GM18873 (cell line): ENCODE measurements around the gene TMEM170A.
"Not testable (repeated sequence)": the region's sequence is repeated elsewhere in the genome, so short reads cannot be mapped to it uniquely, and the experiment has no call there.

Experiments
- ATAC-seq: cut with Tn5 transposase; IDR thresholded peaks from one replicate; pipeline ENCODE4 v1.9.1; 2021; ENCODE audit warnings: mild to moderate bottlenecking, moderate library complexity, moderate number of reproducible peaks; ENCODE audit not compliant: unreplicated experiment, low FRiP score

TMEM170A gene, protein sequence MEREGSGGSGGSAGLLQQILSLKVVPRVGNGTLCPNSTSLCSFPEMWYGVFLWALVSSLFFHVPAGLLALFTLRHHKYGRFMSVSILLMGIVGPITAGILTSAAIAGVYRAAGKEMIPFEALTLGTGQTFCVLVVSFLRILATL

DNA sequence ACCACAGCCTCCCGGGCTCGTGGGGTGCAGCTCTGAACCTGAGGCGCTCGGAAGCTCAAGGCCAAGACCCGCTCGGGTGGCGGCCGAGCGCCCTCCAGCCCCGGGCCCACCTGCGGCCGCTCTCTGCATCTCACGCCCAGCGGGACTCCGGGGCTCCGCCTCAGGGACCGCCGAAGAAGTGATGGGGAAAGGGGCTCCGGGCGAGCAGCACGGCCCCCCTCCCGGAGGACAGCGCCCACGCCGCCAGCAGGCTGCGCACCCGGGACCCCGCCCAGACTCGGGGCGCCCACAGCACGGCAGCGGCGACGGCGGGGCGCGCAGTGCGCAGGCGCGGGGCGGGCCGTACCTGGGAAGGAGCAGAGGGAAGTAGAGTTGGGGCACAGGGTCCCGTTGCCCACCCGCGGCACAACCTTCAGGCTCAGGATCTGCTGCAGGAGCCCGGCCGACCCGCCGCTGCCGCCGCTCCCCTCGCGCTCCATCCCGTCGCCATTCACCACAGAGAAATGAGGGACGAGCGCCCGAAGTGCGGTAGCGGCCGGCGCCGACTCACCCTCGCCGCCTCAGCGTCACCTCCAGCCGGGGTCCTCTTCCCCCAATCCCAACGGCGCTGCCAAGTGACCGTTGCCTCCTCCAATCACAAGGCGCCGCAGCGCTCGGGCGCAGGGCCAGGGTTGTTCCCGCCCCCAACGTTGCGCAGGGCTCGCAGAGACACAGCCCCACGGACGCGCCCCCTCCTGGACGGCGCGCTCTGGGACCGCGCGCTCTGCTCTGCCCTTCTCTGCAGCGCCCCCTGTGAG, at the start of gene TMEM170A:
Gene TMEM170A, minus strand, starts transcription at position 568 of the 797 bp plus-strand sequence. Its CDS starts 89 bp downstream, at position 479.
- ATAC-seq: peak; percentile 94

- no peak for ATAC-seq
Observed at GRCh38 chr16:75506574-75506973, 42.1 kb upstream of the TMEM170A start.

- ATAC-seq: no peak
Observed at GRCh38 chr16:75506107-75506506, 41.6 kb upstream of the TMEM170A start.

DNA sequence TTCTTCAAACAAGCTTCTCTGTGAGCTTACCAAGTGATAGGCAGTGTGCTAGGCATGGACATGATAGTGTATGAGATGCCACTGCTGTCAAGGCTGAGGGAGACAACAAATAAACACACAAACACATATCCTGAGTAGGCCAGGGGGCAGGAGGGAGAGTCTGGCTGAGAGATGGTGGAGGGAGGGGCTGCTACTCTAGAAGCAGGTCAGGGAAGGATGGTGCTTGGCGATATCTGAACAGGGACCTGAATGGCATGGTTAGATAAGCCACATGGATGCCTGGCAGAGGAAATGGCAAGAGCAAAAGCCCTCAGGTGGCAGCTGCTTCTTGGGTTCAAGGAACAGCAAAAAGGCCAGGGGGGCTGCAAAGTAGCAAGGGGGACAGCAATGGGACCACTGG, 39.3 kb upstream of the TMEM170A start:
- ATAC-seq: no peak

GRCh38 chr16:75502916-75503605, 38.6 kb upstream of the TMEM170A start:
- ATAC-seq: no peak

GRCh38 chr16:75501820-75502219, 37.3 kb upstream of the TMEM170A start:
- not testable (repeated sequence) for ATAC-seq

- ATAC-seq: no peak
Observed at GRCh38 chr16:75501359-75501758, 36.9 kb upstream of the TMEM170A start.

DNA sequence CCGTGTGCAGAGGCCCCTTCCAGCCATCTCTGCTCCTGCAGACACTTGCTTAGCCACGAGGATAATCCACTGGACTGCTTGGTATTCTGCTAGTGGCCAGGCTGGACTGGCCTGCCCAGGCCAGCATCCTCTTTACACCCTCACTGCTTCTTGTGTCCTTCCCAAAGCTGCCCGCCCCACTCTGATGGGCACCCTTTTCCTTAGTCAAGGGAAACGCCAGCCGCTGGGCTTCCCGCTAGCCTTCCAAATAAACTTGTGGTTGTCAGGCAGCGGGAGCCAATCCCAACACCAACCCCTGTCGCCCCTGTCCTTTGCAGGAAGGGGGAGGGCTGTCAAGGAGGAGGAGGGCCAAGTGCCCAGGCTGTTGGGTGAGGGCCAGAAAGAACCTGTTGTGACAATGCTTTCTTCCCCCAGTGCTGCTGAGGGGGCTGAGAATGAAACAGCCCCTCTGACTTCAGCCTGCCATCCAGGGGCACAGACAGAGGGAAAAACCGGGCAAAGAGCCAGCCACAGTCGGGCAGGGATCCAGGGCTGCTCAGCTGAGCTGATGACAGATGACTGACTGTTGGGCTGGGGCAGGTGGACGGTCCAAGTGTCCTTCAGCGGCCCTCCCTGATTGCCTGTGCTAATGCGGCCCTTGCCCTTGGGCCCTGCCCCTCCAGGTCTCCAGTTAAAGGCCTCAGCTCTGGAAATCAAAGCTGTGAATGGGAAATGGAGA, 34.3 kb upstream of the TMEM170A start:
- not testable (repeated sequence) for ATAC-seq

DNA sequence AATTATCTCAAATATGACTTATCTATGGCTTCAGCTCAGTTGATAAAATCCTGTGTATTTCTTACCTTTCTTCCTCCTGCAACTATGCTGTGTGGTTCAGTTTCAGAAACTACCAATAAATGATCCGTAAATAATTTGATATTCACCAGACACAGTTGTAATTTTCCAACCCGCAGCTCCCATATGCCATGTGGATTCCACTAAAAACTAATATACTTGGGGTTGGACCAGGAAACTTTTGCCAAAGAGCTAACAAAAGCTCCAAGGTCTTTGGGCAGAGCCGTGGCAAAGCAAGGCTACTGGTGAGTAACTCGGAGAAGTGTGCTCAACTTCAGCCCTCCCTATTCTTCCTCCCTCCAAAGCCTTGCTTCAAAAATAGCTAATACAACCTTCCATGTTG, 33.1 kb upstream of the TMEM170A start:
- ATAC-seq: no peak

- no peak for ATAC-seq
Observed at GRCh38 chr16:75495076-75495674, 30.7 kb upstream of the TMEM170A start, which contains the start of gene CHST6. TSS of gene CHST6 (minus strand) at chr16:75495441. CDS start at chr16:75479828, 15,613 bp downstream.

GRCh38 chr16:75494661-75495075, 30.2 kb upstream of the TMEM170A start:
- ATAC-seq: no peak

GRCh38 chr16:75494184-75494583, 29.7 kb upstream of the TMEM170A start:
- no peak for ATAC-seq

GRCh38 chr16:75491876-75492275, 27.4 kb upstream of the TMEM170A start:
- ATAC-seq: no peak

- no peak for ATAC-seq
Observed at GRCh38 chr16:75488322-75488721, 23.8 kb upstream of the TMEM170A start.

DNA sequence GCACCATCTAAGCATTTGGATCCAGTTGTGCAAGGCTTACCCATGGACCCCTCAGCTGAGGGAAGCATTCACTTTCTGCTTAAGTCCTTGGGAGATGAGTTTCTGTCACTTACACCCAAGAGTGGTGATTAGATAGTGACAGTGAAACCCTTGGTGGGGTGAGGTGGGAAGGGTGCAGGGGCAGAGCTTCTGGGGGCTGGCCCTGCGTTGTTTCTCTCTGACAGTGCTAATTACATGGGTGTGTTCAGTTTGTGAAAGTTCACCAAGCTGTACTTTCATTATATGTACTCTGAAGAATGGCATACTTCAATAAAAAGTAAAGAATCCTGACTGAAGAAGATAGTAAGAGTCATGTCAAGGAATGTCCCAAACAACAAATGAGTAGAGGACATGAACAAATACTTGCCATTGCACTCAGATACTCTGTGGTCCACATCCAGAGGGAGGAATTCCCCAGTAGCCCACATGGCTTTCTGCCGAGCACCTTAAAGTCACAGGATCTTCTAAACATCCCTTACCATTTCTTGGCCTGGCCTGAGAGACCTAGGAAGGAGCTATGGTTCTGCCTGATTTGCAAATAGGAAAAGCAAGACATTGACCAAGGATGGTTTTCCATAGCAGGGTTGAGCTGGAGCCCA, 22.3 kb upstream of the TMEM170A start:
- no peak for ATAC-seq

- ATAC-seq: no peak
Observed at GRCh38 chr16:75486014-75486675, 21.7 kb upstream of the TMEM170A start.

- no peak for ATAC-seq
Observed at GRCh38 chr16:75485230-75486013, 20.9 kb upstream of the TMEM170A start.

GRCh38 chr16:75483222-75483621, 18.7 kb upstream of the TMEM170A start:
- no peak for ATAC-seq
